D721Med (cell line): Measurements from ENCODE around the gene AR.

Experiments used
- DNase-seq: peaks from one replicate; pipeline ENCODE4 v3.0.0; 2011; ENCODE audit warnings: low spot score; ENCODE audit not compliant: insufficient read length
- FAIRE-seq: peaks from 2 replicates; lab custom pipeline; 2011; peaks lifted over from hg19 to GRCh38; lab: Jason Lieb, UNC
- CTCF ChIP-seq: IDR thresholded peaks from 2 replicates; pipeline ENCODE4 v1.5.1; 2012; ENCODE audit warnings: mild to moderate bottlenecking, control low read depth; ENCODE audit not compliant: insufficient read depth; ENCODE audit errors: missing control alignments

Gene AR

GRCh38 chrX:67543818-67544217, at the start of gene AR:
Gene AR (plus strand): TSS chrX:67544021. CDS start chrX:67545147, 1,126 bp downstream.
- FAIRE-seq (no peak), DNase-seq (no peak)
- TF ChIP-seq CTCF, result no peak

GRCh38 chrX:67500617-67501016, 43.2 kb upstream of the AR start:
- no peak for TF ChIP-seq CTCF
- no peak for FAIRE-seq
- no peak for DNase-seq

- TF ChIP-seq CTCF, result no peak
- no peak for FAIRE-seq
- no peak for DNase-seq
Measured at GRCh38 chrX:67503004-67503403, 40.8 kb upstream of the AR start.

- TF ChIP-seq CTCF, result no peak
- no peak for FAIRE-seq
- DNase-seq, result no peak
Measured at GRCh38 chrX:67503453-67503852, 40.4 kb upstream of the AR start.

GRCh38 chrX:67520671-67521070, 23.1 kb upstream of the AR start:
- TF ChIP-seq CTCF, result no peak
- FAIRE-seq (no peak), DNase-seq (no peak)

- no peak for TF ChIP-seq CTCF
- DNase-seq (no peak), FAIRE-seq (no peak)
Measured at GRCh38 chrX:67523002-67523681, 20.7 kb upstream of the AR start.

- TF ChIP-seq CTCF, result no peak
- FAIRE-seq, result no peak
- DNase-seq, result no peak
Measured at GRCh38 chrX:67523932-67524331, 19.9 kb upstream of the AR start.
